ENCODE measurements around the gene MARCHF2. TPM values are rescaled to one million over a fixed set of nuclear protein-coding genes. Genes with fewer than 3 reads are reported as not detected.
A peak's percentile ranks its signal among the peaks of the same experiment; 100 is the strongest.

The MARCHF2 gene, protein sequence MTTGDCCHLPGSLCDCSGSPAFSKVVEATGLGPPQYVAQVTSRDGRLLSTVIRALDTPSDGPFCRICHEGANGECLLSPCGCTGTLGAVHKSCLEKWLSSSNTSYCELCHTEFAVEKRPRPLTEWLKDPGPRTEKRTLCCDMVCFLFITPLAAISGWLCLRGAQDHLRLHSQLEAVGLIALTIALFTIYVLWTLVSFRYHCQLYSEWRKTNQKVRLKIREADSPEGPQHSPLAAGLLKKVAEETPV
- total RNA-seq: 35.0 to 42.5 TPM (median 37.5 TPM) in 3 replicates
- long read RNA-seq, transcript MARCH2-201 (5 exons, 1,376 nt): major isoform, 33 of 86 reads
- long read RNA-seq, partial matches to known transcripts: 1 of 86 reads
- long read RNA-seq, other reads (novel, unspliced or antisense): 51 of 86 reads

DNA sequence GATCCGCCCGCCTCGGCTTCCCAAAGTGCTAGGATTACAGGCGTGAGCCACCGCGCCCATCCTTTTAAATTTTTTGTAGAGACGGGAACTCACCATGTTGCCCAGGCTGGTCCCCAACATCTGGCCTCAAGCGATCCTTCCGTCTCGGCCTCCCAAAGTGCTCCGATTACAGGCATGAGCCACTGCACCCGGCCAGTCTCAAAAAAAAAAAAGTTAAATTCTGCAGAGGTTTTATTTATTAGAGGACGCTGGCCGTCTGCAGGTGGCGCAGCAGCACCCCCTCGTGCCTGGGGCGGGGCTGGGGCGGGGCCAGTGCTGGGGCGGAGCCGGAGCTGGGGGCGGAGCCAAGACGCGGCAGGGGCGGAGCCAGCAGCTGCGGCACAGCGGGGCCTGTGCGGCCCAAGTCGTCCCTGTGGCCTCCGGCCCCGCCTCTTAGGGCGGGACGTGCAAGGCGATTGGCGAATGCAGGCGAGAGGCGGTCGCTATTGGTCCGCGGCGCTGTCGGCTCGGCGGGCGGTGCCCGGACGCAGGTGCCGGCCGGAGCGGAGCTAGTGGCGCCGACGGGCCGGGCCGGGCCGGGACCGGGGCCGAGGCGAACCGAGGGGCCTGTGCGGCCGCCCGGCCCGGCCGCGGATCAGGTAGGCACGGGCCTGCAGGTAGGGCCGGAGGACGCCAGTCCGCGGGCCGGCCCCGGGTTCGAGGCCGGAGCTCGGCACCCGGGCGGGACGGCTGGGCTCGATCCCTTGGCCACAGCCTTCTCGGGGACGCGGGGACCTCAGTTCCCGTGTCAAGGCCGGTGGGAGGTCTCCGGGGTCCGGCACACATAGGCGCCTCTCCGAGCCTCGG lies at the start of gene MARCHF2:
MARCHF2 (plus strand) TSS at position 523 of the 846 bp plus-strand sequence. CDS start 8,536 bp downstream, outside the sequence.
- H3K4me3 Mint-ChIP-seq (ENCODE audit: unreplicated experiment): peak within 1 kb of the TSS; percentile 62
- TF ChIP-seq, protein P1, sequence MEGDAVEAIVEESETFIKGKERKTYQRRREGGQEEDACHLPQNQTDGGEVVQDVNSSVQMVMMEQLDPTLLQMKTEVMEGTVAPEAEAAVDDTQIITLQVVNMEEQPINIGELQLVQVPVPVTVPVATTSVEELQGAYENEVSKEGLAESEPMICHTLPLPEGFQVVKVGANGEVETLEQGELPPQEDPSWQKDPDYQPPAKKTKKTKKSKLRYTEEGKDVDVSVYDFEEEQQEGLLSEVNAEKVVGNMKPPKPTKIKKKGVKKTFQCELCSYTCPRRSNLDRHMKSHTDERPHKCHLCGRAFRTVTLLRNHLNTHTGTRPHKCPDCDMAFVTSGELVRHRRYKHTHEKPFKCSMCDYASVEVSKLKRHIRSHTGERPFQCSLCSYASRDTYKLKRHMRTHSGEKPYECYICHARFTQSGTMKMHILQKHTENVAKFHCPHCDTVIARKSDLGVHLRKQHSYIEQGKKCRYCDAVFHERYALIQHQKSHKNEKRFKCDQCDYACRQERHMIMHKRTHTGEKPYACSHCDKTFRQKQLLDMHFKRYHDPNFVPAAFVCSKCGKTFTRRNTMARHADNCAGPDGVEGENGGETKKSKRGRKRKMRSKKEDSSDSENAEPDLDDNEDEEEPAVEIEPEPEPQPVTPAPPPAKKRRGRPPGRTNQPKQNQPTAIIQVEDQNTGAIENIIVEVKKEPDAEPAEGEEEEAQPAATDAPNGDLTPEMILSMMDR (IDR thresholded peaks at IDR 0.05): peak; percentile 85
- H3K27ac Mint-ChIP-seq (ENCODE audit: unreplicated experiment): peak within 1 kb of the TSS; percentile 17
- peak; percentile 98 for DNase-seq (ENCODE audit: low spot score)
- no peaks in the 10 kb centered on the region for H3K36me3 Mint-ChIP-seq (ENCODE audit: low read depth)
- H3K27me3 Mint-ChIP-seq (ENCODE audit: low read depth): no peaks in the 10 kb centered on the region
- H3K4me1 Mint-ChIP-seq (ENCODE audit: low read depth): peaks cover 12% of the 10 kb centered on the region
- H3K9me3 Mint-ChIP-seq (ENCODE audit: low read depth): no peaks in the 10 kb centered on the region

DNA sequence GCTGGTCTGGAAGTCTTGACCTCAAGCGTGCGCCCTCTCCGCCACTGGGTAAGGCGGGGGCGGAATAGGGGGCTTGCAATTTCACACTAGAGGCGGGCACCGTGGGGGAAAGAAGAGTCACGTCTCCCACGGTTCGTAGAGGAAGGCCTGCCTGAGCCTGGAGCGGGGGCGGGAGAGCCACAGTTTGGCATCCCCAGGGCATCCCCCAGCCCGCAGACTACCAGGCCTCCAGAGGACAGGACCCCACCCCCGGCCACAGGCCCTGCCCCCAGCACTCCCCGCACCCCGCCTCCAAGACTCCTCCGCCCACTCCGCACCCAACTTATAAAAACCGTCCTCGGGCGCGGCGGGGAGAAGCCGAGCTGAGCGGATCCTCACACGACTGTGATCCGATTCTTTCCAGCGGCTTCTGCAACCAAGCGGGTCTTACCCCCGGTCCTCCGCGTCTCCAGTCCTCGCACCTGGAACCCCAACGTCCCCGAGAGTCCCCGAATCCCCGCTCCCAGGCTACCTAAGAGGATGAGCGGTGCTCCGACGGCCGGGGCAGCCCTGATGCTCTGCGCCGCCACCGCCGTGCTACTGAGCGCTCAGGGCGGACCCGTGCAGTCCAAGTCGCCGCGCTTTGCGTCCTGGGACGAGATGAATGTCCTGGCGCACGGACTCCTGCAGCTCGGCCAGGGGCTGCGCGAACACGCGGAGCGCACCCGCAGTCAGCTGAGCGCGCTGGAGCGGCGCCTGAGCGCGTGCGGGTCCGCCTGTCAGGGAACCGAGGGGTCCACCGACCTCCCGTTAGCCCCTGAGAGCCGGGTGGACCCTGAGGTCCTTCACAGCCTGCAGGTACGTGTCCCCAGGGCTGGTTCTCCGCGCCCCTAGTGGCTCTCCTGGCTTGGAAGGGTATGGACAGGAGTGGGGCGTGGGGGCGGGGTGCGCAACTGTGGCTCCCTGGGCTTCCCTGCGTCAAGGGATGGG lies 49.0 kb upstream of the MARCHF2 start, which contains the start of gene ANGPTL4:
ANGPTL4 (plus strand) TSS at position 353 of the 969 bp plus-strand sequence; CDS start at position 520, 167 bp downstream.
- TF ChIP-seq, protein P1 (IDR thresholded peaks at IDR 0.05): peak; percentile 63
- DNase-seq (ENCODE audit: low spot score): no peak
- Mint-ChIP-seq H3K27me3 (ENCODE audit: low read depth) (no peaks in the 10 kb centered on the region), H3K4me3 (ENCODE audit: unreplicated experiment) (peak within 1 kb of the TSS; percentile 92), H3K9me3 (ENCODE audit: low read depth) (no peaks in the 10 kb centered on the region), H3K27ac (ENCODE audit: unreplicated experiment) (peak within 1 kb of the TSS; percentile 100), H3K4me1 (ENCODE audit: low read depth) (peaks cover 63% of the 10 kb centered on the region), H3K36me3 (ENCODE audit: low read depth) (peaks cover 7% of the 10 kb centered on the region)

DNA sequence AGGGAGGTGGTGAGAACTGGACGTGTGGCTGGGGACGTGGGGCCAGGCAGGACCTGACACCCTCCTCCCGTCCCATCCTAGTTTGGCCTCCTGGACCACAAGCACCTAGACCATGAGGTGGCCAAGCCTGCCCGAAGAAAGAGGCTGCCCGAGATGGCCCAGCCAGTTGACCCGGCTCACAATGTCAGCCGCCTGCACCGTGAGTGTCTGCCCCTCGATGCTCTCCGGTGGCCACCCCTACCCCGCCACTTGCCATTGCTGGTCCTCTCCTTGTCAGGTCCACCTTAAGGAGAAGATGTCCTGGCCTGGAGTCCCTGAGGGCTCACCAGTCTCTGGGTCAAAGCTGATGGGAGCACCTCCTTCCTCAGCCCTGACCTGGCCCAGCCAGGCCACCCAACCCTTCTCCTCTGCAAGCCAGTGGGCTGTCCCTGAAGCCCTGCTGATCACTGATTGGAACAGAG lies 47.0 kb upstream of the MARCHF2 start:
- TF ChIP-seq, protein P1 (IDR thresholded peaks at IDR 0.05): no peak
- Mint-ChIP-seq H3K4me3 (ENCODE audit: unreplicated experiment) (peak overlapping the region; percentile 92), H3K4me1 (ENCODE audit: low read depth) (peaks cover 71% of the 10 kb centered on the region), H3K27me3 (ENCODE audit: low read depth) (no peaks in the 10 kb centered on the region), H3K9me3 (ENCODE audit: low read depth) (no peaks in the 10 kb centered on the region), H3K27ac (ENCODE audit: unreplicated experiment) (peak overlapping the region; percentile 97), H3K36me3 (ENCODE audit: low read depth) (peaks cover 7% of the 10 kb centered on the region)
- DNase-seq (ENCODE audit: low spot score): no peak

DNA sequence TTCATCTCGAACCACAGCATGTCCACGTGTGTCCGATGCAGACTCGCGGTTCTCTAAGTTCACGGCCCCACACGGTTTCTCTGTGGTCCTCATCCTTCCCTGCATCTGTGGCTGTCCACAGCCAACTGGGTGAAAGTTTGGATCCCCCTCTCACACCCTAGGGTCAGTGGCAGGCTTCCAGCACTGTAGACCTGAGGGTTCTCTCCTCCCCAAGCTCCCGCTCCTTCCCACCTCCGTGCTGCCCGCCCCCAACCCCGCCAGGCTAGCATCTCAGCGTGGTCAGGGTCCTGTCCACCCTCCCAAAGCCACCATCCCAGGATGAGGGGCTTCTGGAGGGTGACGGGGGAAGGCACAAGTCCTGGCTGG lies 46.2 kb upstream of the MARCHF2 start:
- peak overlapping the region; percentile 92 for H3K4me3 Mint-ChIP-seq (ENCODE audit: unreplicated experiment)
- peaks cover 9% of the 10 kb centered on the region for H3K36me3 Mint-ChIP-seq (ENCODE audit: low read depth)
- peak overlapping the region; percentile 97 for H3K27ac Mint-ChIP-seq (ENCODE audit: unreplicated experiment)
- no peaks in the 10 kb centered on the region for H3K27me3 Mint-ChIP-seq (ENCODE audit: low read depth)
- H3K9me3 Mint-ChIP-seq (ENCODE audit: low read depth): no peaks in the 10 kb centered on the region
- peaks cover 69% of the 10 kb centered on the region for H3K4me1 Mint-ChIP-seq (ENCODE audit: low read depth)
- no peak for DNase-seq (ENCODE audit: low spot score)
- TF ChIP-seq, protein P1 (IDR thresholded peaks at IDR 0.05): no peak

Measured in chondrocyte (in vitro differentiated cells).